Astrocyte of the spinal cord (primary cell): Measurements from ENCODE around the gene EPB41L1.

ENCODE experiments used
- DNase-seq: peaks from one replicate; pipeline ENCODE4 v3.0.0; 2011; ENCODE audit warnings: low read depth, low spot score
- H3K4me3 ChIP-seq: 2 replicates; pipeline ENCODE4 v1.5.1; 2011; ENCODE audit warnings: low read depth, mild to moderate bottlenecking, low read length, moderate library complexity
- CTCF ChIP-seq: IDR thresholded peaks from 2 replicates; pipeline ENCODE4 v1.5.1; 2012; ENCODE audit warnings: low read depth, mild to moderate bottlenecking, low read length, inconsistent platforms
- in situ Hi-C: cut with HindIII; loops from 2 replicates; pipeline ENCODE4 v1.10.0; 2017; ENCODE audit warnings: low sequenced_read_pairs

The EPB41L1 gene

GRCh38 chr20:36202891-36203338 is 48.4 kb downstream of the EPB41L1 start:
- peak; percentile 26 for DNase-seq
- H3K4me3 ChIP-seq, result no peak overlapping the region
- peak; percentile 100 for TF ChIP-seq CTCF
- in situ Hi-C loops, result no loop called here

DNA sequence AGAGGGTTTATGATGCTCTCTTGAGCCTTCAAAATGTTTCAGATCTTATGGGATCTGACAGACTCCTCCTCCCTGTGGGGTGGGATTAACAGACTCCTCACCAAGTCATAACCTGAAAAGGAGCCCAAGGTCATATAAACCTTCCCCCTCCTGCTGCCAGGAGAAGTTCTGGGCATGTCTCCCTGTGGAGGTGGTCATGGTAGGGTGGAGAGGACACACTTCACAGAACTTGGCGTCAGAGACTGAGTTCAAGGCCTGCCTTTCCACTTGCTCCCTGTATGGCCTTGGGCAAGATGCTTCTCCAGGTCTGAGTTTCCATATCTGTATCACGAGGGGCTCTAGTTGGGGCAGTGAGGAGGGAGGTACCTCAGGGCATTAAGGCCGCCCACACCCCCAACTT is 49.3 kb downstream of the EPB41L1 start:
- DNase-seq, result no peak
- no peak overlapping the region for H3K4me3 ChIP-seq
- TF ChIP-seq CTCF, result no peak
- in situ Hi-C loops, result no loop called here

- H3K4me3 ChIP-seq, result no peak overlapping the region
- in situ Hi-C loops, result no loop called here
- TF ChIP-seq CTCF, result no peak
- no peak for DNase-seq
Observed at GRCh38 chr20:36205026-36205425, 50.5 kb downstream of the EPB41L1 start.

GRCh38 chr20:36206068-36206467 is 51.5 kb downstream of the EPB41L1 start:
- in situ Hi-C loops, result no loop called here
- TF ChIP-seq CTCF, result no peak
- H3K4me3 ChIP-seq, result no peak overlapping the region
- no peak for DNase-seq

DNA sequence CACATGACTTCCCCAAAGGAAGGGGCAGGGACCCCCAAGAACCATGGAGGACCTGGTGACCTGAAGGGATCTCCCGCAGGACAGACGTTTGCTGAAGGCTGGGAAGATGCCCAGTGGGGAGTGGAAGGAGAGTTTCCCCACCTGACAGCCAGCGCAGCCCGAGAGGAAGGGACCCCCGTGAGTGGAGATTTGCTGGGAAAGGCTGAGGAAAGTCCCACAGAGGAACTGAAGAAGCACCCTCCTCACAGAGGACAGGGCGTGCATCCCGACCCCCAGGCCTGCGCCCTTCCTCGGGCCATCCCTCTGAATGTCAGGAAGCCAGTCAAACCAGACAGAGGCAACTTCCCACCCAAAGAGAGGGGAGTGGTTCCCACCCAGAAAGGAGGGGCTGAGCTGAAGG is 52.1 kb downstream of the EPB41L1 start:
- H3K4me3 ChIP-seq, result no peak overlapping the region
- in situ Hi-C loops, result no loop called here
- DNase-seq, result no peak
- TF ChIP-seq CTCF, result no peak

DNA sequence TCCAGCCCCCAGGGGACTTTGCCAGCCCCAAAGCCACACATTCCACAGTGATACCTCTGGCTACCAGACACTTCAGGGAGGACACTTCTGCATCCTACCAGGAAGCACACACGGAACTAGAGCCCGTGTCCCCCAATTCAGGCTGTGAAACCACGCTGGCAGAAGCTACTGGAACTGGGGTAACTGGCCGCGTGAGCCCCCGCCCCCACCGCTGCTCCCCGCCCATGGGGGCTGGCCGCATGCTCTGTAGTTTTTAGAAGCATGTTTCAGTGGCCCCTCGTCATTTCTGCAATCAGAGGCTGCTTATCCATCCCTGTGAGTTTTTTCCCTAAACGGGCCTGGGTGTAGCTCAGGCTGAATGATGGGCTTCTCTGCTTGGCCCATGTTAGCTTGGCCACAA is 53.1 kb downstream of the EPB41L1 start:
- in situ Hi-C loops, result no loop called here
- H3K4me3 ChIP-seq, result no peak overlapping the region
- TF ChIP-seq CTCF, result no peak
- DNase-seq, result no peak

DNA sequence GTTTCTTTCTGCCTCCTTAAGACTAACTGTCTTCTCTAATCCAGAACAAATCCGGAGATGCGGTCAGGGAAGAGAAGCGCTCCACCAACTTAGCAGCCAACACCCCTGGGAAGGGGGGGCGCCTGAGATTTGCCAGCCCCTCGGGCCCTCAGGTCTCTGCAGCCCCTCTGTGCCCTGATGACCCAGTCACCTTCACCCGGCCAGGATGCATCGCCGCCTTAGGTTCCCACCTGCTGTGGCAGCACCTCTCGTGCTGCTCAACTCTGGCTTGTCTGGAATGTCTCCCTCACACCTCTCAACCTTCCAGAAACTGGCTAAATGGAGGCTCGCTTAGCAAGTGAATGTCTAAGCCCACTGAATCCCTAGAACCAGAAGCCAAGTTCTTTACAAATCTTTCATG is 53.7 kb downstream of the EPB41L1 start:
- no peak for TF ChIP-seq CTCF
- in situ Hi-C loops, result no loop called here
- DNase-seq, result no peak
- H3K4me3 ChIP-seq, result no peak overlapping the region
